H1 (cell line): Measurements from ENCODE around the gene DOCK8. TPM values are rescaled to one million over a fixed set of nuclear protein-coding genes. Genes with fewer than 3 reads are reported as not detected.

Source experiments
- CTCF ChIA-PET: fragments of 300-600 bp; sonication (Branson Sonifier 250); formaldehyde crosslinking; loops from one replicate; lab custom pipeline; 2021; ENCODE audit not compliant: partially characterized antibody; lab: Charles Lee
- POLR2A ChIA-PET: fragments of 300-600 bp; sonication (Branson Sonifier 250); formaldehyde crosslinking; loops from one replicate; lab custom pipeline; 2021; ENCODE audit warnings: inconsistent platforms; ENCODE audit not compliant: partially characterized antibody; lab: Charles Lee
- DNase-seq, 2 experiments: peaks; one replicate each; pipeline versions ENCODE4 v3.0.0 to v3.0.0-alpha.2; 2010 to 2022; ENCODE audit warnings: low spot score in 2 of 2, low read depth in 1 of 2, mixed read lengths in 1 of 2
- FAIRE-seq: peaks from 2 replicates; lab custom pipeline; 2011; peaks lifted over from hg19 to GRCh38; lab: Jason Lieb, UNC
- H2AFZ ChIP-seq: 2 replicates; pipeline ENCODE4 v1.8.1; 2012; ENCODE audit warnings: low read length, inconsistent platforms
- H2AK5ac ChIP-seq: 2 replicates; pipeline ENCODE4 v1.6.1; 2013; ENCODE audit warnings: low read depth, low read length
- H2BK120ac ChIP-seq: replicated peaks from 2 replicates; pipeline ENCODE3; 2013; ENCODE audit warnings: low read depth, low read length, inconsistent platforms
- H2BK12ac ChIP-seq: 2 replicates; pipeline ENCODE4 v1.6.1; 2013; ENCODE audit warnings: low read depth, low read length
- H2BK15ac ChIP-seq: 2 replicates; pipeline ENCODE4 v1.6.1; 2013; ENCODE audit warnings: low read length
- H2BK20ac ChIP-seq: 2 replicates; pipeline ENCODE4 v1.6.1; 2013; ENCODE audit warnings: low read length
- H2BK5ac ChIP-seq: 2 replicates; pipeline ENCODE4 v1.6.1; 2013; ENCODE audit warnings: low read depth, low read length
- H3K14ac ChIP-seq: 2 replicates; pipeline ENCODE4 v1.6.1; 2013; ENCODE audit warnings: inconsistent platforms; ENCODE audit not compliant: insufficient read length
- H3K18ac ChIP-seq: 2 replicates; pipeline ENCODE4 v1.6.1; 2013; ENCODE audit warnings: low read length; ENCODE audit errors: extremely low read depth
- H3K23ac ChIP-seq: 2 replicates; pipeline ENCODE4 v1.6.1; 2013; ENCODE audit warnings: inconsistent platforms; ENCODE audit not compliant: insufficient read length
- H3K23me2 ChIP-seq: 2 replicates; pipeline ENCODE4 v1.6.1; 2013; ENCODE audit warnings: low read depth, low read length
- H3K27ac ChIP-seq: 2 replicates; pipeline ENCODE4 v1.6.1; 2011; ENCODE audit warnings: low read depth, low read length, inconsistent platforms
- H3K27me3 ChIP-seq, 4 experiments: replicated peaks in 1 of 4; 1 replicate in 1 of 4; 2 replicates in 3 of 4; pipeline versions ENCODE4 v1.6.1 to v1.8.1; 2011 to 2013; ENCODE audit warnings: low read length in 3 of 4, mild to moderate bottlenecking in 3 of 4, inconsistent platforms in 2 of 4, mixed read lengths in 2 of 4, moderate library complexity in 1 of 4; ENCODE audit not compliant: control insufficient read depth in 3 of 4, insufficient read depth in 3 of 4; ENCODE audit errors: extremely low read depth in 1 of 4
- H3K36me3 ChIP-seq, 4 experiments: 2 replicates each; pipeline versions ENCODE4 v1.6.1 to v1.8.1; 2011 to 2013; ENCODE audit warnings: mild to moderate bottlenecking in 4 of 4, low read length in 3 of 4, moderate library complexity in 2 of 4, control low read depth in 1 of 4, inconsistent platforms in 1 of 4; ENCODE audit not compliant: insufficient read depth in 4 of 4, control insufficient read depth in 2 of 4
- H3K4ac ChIP-seq: replicated peaks from 2 replicates; pipeline ENCODE3; 2013; ENCODE audit warnings: low read length, low read depth, mixed read lengths, inconsistent platforms; ENCODE audit not compliant: insufficient read length
- H3K4me1 ChIP-seq, 4 experiments: replicated peaks in 1 of 4; 1 replicate in 1 of 4; 2 replicates in 3 of 4; pipeline versions ENCODE4 v1.6.1 to v1.8.1; 2011 to 2013; ENCODE audit warnings: low read length in 3 of 4, inconsistent platforms in 2 of 4, mixed read lengths in 1 of 4; ENCODE audit not compliant: insufficient read depth in 4 of 4, control insufficient read depth in 3 of 4
- H3K4me2 ChIP-seq, 2 experiments: 2 replicates each; pipeline versions ENCODE4 v1.6.1 to v1.8.1; 2011 to 2013; ENCODE audit warnings: low read depth in 2 of 2, low read length in 2 of 2, control low read depth in 1 of 2, inconsistent platforms in 1 of 2, mild to moderate bottlenecking in 1 of 2; ENCODE audit not compliant: insufficient read depth in 1 of 2
- H3K4me3 ChIP-seq, 4 experiments: fragments of 200-600, 300-600 bp in 1 of 4; sonication (generic), shearing (Covaris generic), sonication (Bioruptor Twin) in 1 of 4; 2 replicates each; pipeline versions ENCODE4 v1.5.1 to v1.8.1; 2011 to 2016; ENCODE audit warnings: low read length in 4 of 4, low read depth in 3 of 4, control low read depth in 2 of 4, inconsistent platforms in 2 of 4, mild to moderate bottlenecking in 2 of 4, mixed read lengths in 1 of 4, moderate library complexity in 1 of 4; ENCODE audit not compliant: insufficient read depth in 2 of 4; ENCODE audit errors: extremely low read depth in 1 of 4
- H3K56ac ChIP-seq: replicated peaks from 2 replicates; pipeline ENCODE3; 2013; ENCODE audit warnings: low read depth, mild to moderate bottlenecking, mixed read lengths, low read length, inconsistent platforms; ENCODE audit not compliant: insufficient read length
- H3K79me1 ChIP-seq: 2 replicates; pipeline ENCODE4 v1.6.1; 2013; ENCODE audit warnings: low read depth, low read length, control low read depth
- H3K79me2 ChIP-seq, 2 experiments: 2 replicates each; pipeline versions ENCODE4 v1.6.1 to v1.8.1; 2012 to 2013; ENCODE audit warnings: low read length in 2 of 2, mild to moderate bottlenecking in 2 of 2, inconsistent platforms in 1 of 2; ENCODE audit not compliant: insufficient read depth in 2 of 2, control insufficient read depth in 1 of 2
- H3K9ac ChIP-seq, 4 experiments: replicated peaks in 1 of 4; 1 replicate in 1 of 4; 2 replicates in 3 of 4; pipeline versions ENCODE4 v1.6.1 to v1.8.1; 2011 to 2013; ENCODE audit warnings: low read depth in 3 of 4, low read length in 3 of 4, control low read depth in 2 of 4, mild to moderate bottlenecking in 2 of 4, moderate library complexity in 2 of 4, inconsistent platforms in 1 of 4; ENCODE audit errors: extremely low read depth in 1 of 4
- H3K9me3 ChIP-seq, 2 experiments: 2 replicates each; pipeline versions ENCODE4 v1.6.1 to v1.8.1; 2012 to 2013; ENCODE audit warnings: mild to moderate bottlenecking in 2 of 2, moderate library complexity in 2 of 2, control low read depth in 1 of 2, inconsistent platforms in 1 of 2, low read depth in 1 of 2, low read length in 1 of 2, mixed read lengths in 1 of 2; ENCODE audit not compliant: insufficient read depth in 2 of 2
- H4K20me1 ChIP-seq, 2 experiments: replicated peaks in 1 of 2; 2 replicates each; pipeline versions ENCODE3 to v1.8.1; 2011 to 2013; ENCODE audit warnings: inconsistent platforms in 2 of 2, low read length in 2 of 2, mild to moderate bottlenecking in 1 of 2; ENCODE audit not compliant: insufficient read depth in 2 of 2, control insufficient read depth in 1 of 2
- H4K5ac ChIP-seq: 2 replicates; pipeline ENCODE4 v1.6.1; 2013; ENCODE audit warnings: low read length, low read depth, mixed read lengths, inconsistent platforms; ENCODE audit not compliant: insufficient read length
- H4K8ac ChIP-seq: 2 replicates; pipeline ENCODE4 v1.8.0; 2013; ENCODE audit warnings: mild to moderate bottlenecking, moderate library complexity, low read length, inconsistent platforms; ENCODE audit not compliant: insufficient read depth; ENCODE audit errors: extremely low read depth
- H4K91ac ChIP-seq: replicated peaks from 2 replicates; pipeline ENCODE3; 2013; ENCODE audit warnings: low read length, mixed read lengths, inconsistent platforms; ENCODE audit not compliant: insufficient read length
- NANOG ChIP-seq: IDR thresholded peaks from 2 replicates; pipeline ENCODE4 v1.6.1; 2011; ENCODE audit warnings: low read length, low read depth, mild to moderate bottlenecking, inconsistent platforms; ENCODE audit not compliant: insufficient read depth, poor library complexity, severe bottlenecking
- POLR2AphosphoS5 ChIP-seq: IDR thresholded peaks from 2 replicates; pipeline ENCODE4 v1.6.1; 2011; ENCODE audit warnings: low read depth, low read length
- POU5F1 ChIP-seq: IDR thresholded peaks from 2 replicates; pipeline ENCODE4 v1.6.1; 2011; ENCODE audit warnings: low read depth, mild to moderate bottlenecking, low read length, moderate library complexity
- WGBS, 2 experiments: shearing (Covaris generic) in 1 of 2; methylation state at CpG; one replicate each; pipeline versions ENCODE4 v1.1.6 to v1.1.7; 2013 to 2015; ENCODE audit warnings: low lambda C conversion rate in 2 of 2, mixed read lengths in 2 of 2, inconsistent platforms in 1 of 2, low coverage in 1 of 2, missing lambda C conversion rate in 1 of 2; ENCODE audit not compliant: insufficient replicate concordance in 2 of 2, insufficient coverage in 1 of 2, insufficient read length in 1 of 2; ENCODE audit errors: extremely low coverage in 1 of 2, missing lambda C conversion rate in 1 of 2; 5-methylcytosine and 5-hydroxymethylcytosine counted together
- polyA plus RNA-seq, 7 experiments: library from polyadenylated mRNA; depleted of rRNA in 3 of 7; stranded (reverse) in 5 of 7; unstranded in 2 of 7; fragments of >200 nt in 5 of 7; fragments of 200-250 nt in 2 of 7; gene quantifications; 1 replicate in 5 of 7; 2 replicates in 1 of 7; 4 replicates in 1 of 7; pipeline versions ENCODE4 v1.2.1 to v1.2.3, GENCODE V29; 2011 to 2013; ENCODE audit warnings: missing spikeins in 2 of 7, mixed read lengths in 2 of 7
- total RNA-seq: library from RNA; stranded (reverse); fragmentation: NEBNext Ultra II Directional; extraction: Animal tissue kit (Norgen Biotek cat#: 25700); gene quantifications from 2 replicates; pipeline ENCODE4 v1.2.1, GENCODE V29; 2021

The DOCK8 gene
- total and polyA plus RNA-seq, 2 of the 8 experiments (the other 6 are each of a cell fraction or from before 2014, with no cell fraction given): 0.57 to 2.0 TPM

GRCh38 chr9:331197-331596 lies 116.5 kb downstream of the DOCK8 start:
- Histone ChIP-seq H3K4me2 (peak overlapping the region; percentile 19 to 53; a peak in 2 of 4 replicates), H4K20me1 (no peaks in the 10 kb centered on the region), H3K27me3 (no peaks in the 10 kb centered on the region), H3K4me1 (peaks cover 3 to 13% (median 10%) of the 10 kb centered on the region in 4 experiments; a peak in 4 of 7 replicates), H3K79me2 (no peaks in the 10 kb centered on the region), H3K9me3 (no peaks in the 10 kb centered on the region), H2BK20ac (no peak overlapping the region), H4K5ac (no peak overlapping the region), H3K23ac (no peak overlapping the region)
- 44% methylated on average over 3 of the region's 3 CpGs; no CpG with 5 or more reads in 1 of the 2 experiments for WGBS, 2 experiments
- TF ChIP-seq POU5F1 (peak; percentile 39; the same call in 1 of the 2 replicates), NANOG (peak; percentile 95), POLR2AphosphoS5 (no peak)
- TF ChIP-seq, all 59 proteins: peak for 2
- Histone ChIP-seq H2AFZ (no peak overlapping the region), H2BK5ac (no peak overlapping the region), H2BK12ac (no peak overlapping the region), H4K8ac (no peak overlapping the region), H3K9ac (no peak overlapping the region), H4K91ac (no peak overlapping the region), H2AK5ac (no peak overlapping the region), H2BK120ac (no peak overlapping the region), H3K4me3 (peak overlapping the region in 1 of 4 experiments; percentile 7; a peak in 1 of 8 replicates), H3K36me3 (no peaks in the 10 kb centered on the region; a peak in 1 of 8 replicates), H3K23me2 (no peaks in the 10 kb centered on the region; the same call in 1 of the 2 replicates), H3K18ac (no peak overlapping the region), H3K4ac (no peak overlapping the region), H3K56ac (no peak overlapping the region), H3K79me1 (no peaks in the 10 kb centered on the region), H3K27ac (no peak overlapping the region), H2BK15ac (no peak overlapping the region; the same call in 1 of the 2 replicates), H3K14ac (no peak overlapping the region)
- peak; percentile 86 for FAIRE-seq
- ChIA-PET CTCF (interaction anchor here (1.1 kb wide), 1 partner anchor 89 kb away, joined by 4 read pairs; no protein-coding TSS in a partner anchor), POLR2A (no interaction called here)
- DNase-seq: no peak
